ENCODE measurements around the gene SHOC1.

SHOC1 gene

GRCh38 chr9:111794835-111795556 lies at the start of gene SHOC1:
Gene SHOC1 (minus strand): TSS chr9:111794937. CDS start chr9:111791418, 3,519 bp downstream.
- Histone ChIP-seq H4K20me1 (ENCODE audit: low read depth, low read length) (no peaks in the 10 kb centered on the region; the same call in 1 of the 2 replicates), H3K9ac (ENCODE audit: low read length) (no peak within 1 kb of the TSS), H3K27me3 (ENCODE audit: low read length) (no peaks in the 10 kb centered on the region), H3K9me3 (ENCODE audit: insufficient read depth, low read length) (no peaks in the 10 kb centered on the region), H3K4me3 (ENCODE audit: insufficient read depth, low read length, poor library complexity, severe bottlenecking) (no peak within 1 kb of the TSS), H3F3A (ENCODE audit: insufficient read depth) (no peaks in the 10 kb centered on the region), H3K36me3 (ENCODE audit: low read length) (no peaks in the 10 kb centered on the region), H2AFZ (ENCODE audit: low read depth, low read length, severe bottlenecking) (no peak within 1 kb of the TSS), H3K4me2 (ENCODE audit: low read depth, low read length, poor library complexity, severe bottlenecking) (no peak within 1 kb of the TSS), H3K27ac (ENCODE audit: low read depth, low read length) (no peak within 1 kb of the TSS), H3K79me2 (ENCODE audit: insufficient read depth, low read length) (no peaks in the 10 kb centered on the region), H3K9me2 (replicated peaks; ENCODE audit: insufficient read depth, low read length) (no peaks in the 10 kb centered on the region)
- TF ChIP-seq EZH2phosphoT487 (conservative IDR thresholded peaks at IDR 0.05; ENCODE audit: low read length), result no peak
- TF ChIP-seq, protein P1, sequence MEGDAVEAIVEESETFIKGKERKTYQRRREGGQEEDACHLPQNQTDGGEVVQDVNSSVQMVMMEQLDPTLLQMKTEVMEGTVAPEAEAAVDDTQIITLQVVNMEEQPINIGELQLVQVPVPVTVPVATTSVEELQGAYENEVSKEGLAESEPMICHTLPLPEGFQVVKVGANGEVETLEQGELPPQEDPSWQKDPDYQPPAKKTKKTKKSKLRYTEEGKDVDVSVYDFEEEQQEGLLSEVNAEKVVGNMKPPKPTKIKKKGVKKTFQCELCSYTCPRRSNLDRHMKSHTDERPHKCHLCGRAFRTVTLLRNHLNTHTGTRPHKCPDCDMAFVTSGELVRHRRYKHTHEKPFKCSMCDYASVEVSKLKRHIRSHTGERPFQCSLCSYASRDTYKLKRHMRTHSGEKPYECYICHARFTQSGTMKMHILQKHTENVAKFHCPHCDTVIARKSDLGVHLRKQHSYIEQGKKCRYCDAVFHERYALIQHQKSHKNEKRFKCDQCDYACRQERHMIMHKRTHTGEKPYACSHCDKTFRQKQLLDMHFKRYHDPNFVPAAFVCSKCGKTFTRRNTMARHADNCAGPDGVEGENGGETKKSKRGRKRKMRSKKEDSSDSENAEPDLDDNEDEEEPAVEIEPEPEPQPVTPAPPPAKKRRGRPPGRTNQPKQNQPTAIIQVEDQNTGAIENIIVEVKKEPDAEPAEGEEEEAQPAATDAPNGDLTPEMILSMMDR (IDR thresholded peaks at IDR 0.05; ENCODE audit: insufficient read depth, low read length, poor library complexity, severe bottlenecking), result no peak

DNA sequence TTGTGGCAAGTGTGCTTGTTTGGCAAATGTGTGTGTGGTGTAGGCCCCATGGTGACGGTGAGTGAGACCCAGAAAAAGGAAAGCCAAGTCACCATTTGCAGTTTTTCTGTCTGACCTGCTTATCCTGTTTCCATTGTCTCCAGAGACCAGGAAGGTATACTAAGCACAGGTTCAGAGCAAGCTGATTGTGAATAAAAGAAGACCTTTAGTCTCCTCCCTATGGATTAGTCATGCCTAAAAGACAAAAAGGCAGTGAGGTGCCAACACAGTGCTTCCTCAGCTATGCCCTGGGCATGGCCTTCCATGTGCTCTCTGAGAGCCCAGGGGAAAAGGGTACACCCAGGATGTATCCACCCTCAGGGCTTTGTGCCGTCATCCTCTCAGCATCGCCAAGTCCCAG lies 49.2 kb upstream of the SHOC1 start:
- Histone ChIP-seq H3K4me2 (ENCODE audit: low read depth, low read length, poor library complexity, severe bottlenecking) (no peak overlapping the region), H2AFZ (ENCODE audit: low read depth, low read length, severe bottlenecking) (no peak overlapping the region)

DNA sequence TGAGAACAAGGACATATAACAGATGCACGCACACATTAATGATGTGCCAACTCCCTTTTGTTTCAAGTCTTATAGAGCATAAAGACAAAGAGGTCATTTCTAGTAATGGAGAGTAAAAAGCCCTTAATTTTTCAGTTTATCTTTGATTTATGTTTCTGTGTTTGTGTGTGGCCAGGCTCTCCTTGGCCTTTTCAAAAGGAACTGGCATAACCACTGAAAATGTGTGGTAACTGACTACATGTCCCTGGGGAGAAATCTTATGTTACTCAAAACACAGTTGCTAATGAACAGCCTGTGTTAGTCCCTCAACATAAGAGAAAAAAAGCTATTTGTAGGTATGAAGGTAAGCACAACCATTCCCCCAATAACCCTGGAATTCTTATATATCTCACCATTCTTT lies 47.6 kb upstream of the SHOC1 start:
- Histone ChIP-seq H3K9ac (ENCODE audit: low read length) (no peak overlapping the region), H2AFZ (ENCODE audit: low read depth, low read length, severe bottlenecking) (no peak overlapping the region), H3K4me2 (ENCODE audit: low read depth, low read length, poor library complexity, severe bottlenecking) (no peak overlapping the region), H3K27ac (ENCODE audit: low read depth, low read length) (no peak overlapping the region), H3K9me3 (ENCODE audit: insufficient read depth, low read length) (no peaks in the 10 kb centered on the region), H3K79me2 (ENCODE audit: insufficient read depth, low read length) (no peaks in the 10 kb centered on the region), H3K27me3 (ENCODE audit: low read length) (no peaks in the 10 kb centered on the region), H3K4me3 (ENCODE audit: insufficient read depth, low read length, poor library complexity, severe bottlenecking) (no peak overlapping the region), H3F3A (ENCODE audit: insufficient read depth) (no peaks in the 10 kb centered on the region), H4K20me1 (ENCODE audit: low read depth, low read length) (no peaks in the 10 kb centered on the region), H3K9me2 (replicated peaks; ENCODE audit: insufficient read depth, low read length) (no peaks in the 10 kb centered on the region), H3K36me3 (ENCODE audit: low read length) (no peaks in the 10 kb centered on the region)
- TF ChIP-seq, protein P1 (IDR thresholded peaks at IDR 0.05; ENCODE audit: insufficient read depth, low read length, poor library complexity, severe bottlenecking), result no peak
- no peak for TF ChIP-seq EZH2phosphoT487 (conservative IDR thresholded peaks at IDR 0.05; ENCODE audit: low read length)

More for the DNA sequence above, 49.2 kb upstream of the SHOC1 start:
- H3K36me3 ChIP-seq (ENCODE audit: low read length), result no peaks in the 10 kb centered on the region
- H3K27ac ChIP-seq (ENCODE audit: low read depth, low read length), result no peak overlapping the region
- H4K20me1 ChIP-seq (ENCODE audit: low read depth, low read length), result no peaks in the 10 kb centered on the region
- no peaks in the 10 kb centered on the region for H3F3A ChIP-seq (ENCODE audit: insufficient read depth)
- H3K27me3 ChIP-seq (ENCODE audit: low read length), result no peaks in the 10 kb centered on the region
- H3K9me3 ChIP-seq (ENCODE audit: insufficient read depth, low read length), result no peaks in the 10 kb centered on the region
- no peaks in the 10 kb centered on the region for H3K9me2 ChIP-seq (replicated peaks; ENCODE audit: insufficient read depth, low read length)
- TF ChIP-seq, protein P1 (IDR thresholded peaks at IDR 0.05; ENCODE audit: insufficient read depth, low read length, poor library complexity, severe bottlenecking), result no peak
- no peak for TF ChIP-seq EZH2phosphoT487 (conservative IDR thresholded peaks at IDR 0.05; ENCODE audit: low read length)
- no peaks in the 10 kb centered on the region for H3K79me2 ChIP-seq (ENCODE audit: insufficient read depth, low read length)
- no peak overlapping the region for H3K4me3 ChIP-seq (ENCODE audit: insufficient read depth, low read length, poor library complexity, severe bottlenecking)
- H3K9ac ChIP-seq (ENCODE audit: low read length), result no peak overlapping the region
